ENCODE measurements around the gene HMX1.

HMX1 gene

GRCh38 chr4:8868321-8869001 lies 3.2 kb downstream of the HMX1 start:
- DNase-seq (ENCODE audit: low spot score): no peak

DNA sequence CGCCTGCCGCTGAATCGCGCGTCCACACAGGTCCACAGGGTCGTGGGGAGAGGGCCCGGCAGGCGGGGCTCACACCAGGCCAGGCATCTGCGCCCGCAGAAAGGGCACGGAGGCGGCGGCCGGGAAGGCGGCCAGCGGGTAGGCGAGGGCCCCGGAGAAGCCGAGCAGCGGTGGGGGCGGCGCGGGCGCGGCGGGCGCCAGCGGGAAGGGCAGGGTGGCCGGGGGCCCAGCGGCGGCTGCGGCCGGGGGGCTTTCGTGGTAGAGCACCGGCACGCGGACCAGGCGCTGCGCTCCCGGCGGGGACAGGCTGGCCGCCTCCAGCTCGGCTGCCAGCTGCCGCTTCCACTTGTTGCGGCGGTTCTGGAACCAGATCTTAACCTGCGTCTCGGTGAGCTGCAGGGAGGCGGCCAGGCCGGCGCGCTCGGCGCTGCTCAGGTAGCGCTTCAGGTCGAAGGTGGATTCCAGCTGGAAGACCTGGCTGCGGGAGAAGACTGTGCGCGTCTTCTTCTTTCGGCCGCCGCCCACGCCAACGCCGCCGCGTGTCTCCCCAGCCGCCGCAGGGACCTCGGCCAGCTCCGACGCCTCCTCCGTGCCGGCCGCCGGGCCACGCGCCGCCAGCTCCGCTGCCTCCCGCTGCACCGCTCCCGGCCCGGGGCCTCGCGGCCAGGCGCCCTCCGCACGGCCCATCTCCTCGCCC lies 3.9 kb downstream of the HMX1 start:
- DNase-seq (ENCODE audit: low spot score): no peak

DNA sequence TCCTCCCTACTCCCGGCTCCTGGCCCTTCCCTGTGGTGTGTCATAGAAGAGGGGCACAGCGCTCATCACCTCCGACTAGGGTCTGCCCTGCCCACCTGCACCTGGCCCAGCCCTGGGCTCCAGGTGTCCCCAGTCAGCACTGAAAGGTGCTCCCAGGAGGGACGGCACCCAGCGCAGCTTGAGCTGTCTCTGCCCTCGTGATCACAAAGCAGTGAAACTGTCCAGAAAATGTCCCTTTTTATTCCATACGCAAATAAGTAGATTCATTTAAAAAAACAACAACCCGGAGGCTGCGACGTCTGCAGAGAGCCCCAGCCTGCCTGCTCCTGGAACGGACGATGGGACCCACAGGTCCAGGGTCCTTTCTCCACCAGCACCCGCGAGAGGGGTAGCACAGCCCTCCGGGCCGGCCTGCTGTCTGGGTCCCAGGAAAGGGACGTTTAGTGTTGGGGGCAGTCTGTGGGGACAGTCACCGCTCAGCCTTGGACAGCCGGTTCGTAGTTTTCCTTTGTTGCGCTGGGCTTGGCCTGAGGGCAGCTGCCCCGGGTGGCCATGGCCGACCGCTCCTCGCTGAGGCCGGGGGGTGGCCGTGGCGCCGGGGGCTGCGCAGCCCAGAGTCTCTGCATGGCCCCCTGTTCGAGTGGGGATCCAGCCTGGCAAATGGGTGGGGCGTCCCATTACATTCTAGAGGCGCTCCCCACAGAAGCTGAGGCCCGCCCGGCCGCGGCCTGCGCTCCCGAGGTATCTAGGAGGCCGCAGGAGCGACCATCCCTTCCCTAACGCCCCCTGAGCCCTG lies 4.6 kb downstream of the HMX1 start:
- DNase-seq (ENCODE audit: low spot score): no peak

- DNase-seq (ENCODE audit: low spot score): no peak
Observed at GRCh38 chr4:8866421-8866820, 5.2 kb downstream of the HMX1 start.

DNA sequence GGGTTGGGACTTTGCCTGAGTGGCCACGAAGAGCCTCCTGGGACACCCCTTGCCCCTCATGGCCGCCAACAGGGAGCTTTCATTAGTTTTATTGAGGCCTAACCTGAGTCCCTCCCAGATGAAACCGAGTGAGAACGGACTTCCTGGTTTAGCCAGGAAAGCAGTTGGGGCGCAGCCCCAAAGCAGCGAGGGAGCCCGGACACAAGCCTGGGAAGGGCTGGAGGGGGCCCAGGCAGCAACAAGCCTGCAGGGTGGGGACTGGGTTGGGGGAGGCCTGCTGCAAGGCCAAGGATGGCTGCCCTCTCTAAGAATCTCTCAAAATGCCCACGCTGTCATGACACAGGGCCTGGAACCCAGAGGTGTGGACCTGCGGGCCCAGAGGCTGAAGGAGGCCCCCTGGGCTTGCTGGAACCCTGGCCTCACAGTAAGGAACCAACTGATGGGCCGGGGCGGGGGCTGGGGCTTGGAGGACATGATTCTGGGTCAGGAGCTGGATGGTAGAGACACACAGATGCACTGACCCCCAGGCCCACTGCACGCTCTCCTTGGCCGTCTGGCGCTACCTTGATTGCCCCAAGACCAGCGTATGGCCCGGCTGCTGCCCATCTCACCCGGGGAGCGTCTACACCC lies 5.8 kb downstream of the HMX1 start:
- DNase-seq (ENCODE audit: low spot score): no peak

DNA sequence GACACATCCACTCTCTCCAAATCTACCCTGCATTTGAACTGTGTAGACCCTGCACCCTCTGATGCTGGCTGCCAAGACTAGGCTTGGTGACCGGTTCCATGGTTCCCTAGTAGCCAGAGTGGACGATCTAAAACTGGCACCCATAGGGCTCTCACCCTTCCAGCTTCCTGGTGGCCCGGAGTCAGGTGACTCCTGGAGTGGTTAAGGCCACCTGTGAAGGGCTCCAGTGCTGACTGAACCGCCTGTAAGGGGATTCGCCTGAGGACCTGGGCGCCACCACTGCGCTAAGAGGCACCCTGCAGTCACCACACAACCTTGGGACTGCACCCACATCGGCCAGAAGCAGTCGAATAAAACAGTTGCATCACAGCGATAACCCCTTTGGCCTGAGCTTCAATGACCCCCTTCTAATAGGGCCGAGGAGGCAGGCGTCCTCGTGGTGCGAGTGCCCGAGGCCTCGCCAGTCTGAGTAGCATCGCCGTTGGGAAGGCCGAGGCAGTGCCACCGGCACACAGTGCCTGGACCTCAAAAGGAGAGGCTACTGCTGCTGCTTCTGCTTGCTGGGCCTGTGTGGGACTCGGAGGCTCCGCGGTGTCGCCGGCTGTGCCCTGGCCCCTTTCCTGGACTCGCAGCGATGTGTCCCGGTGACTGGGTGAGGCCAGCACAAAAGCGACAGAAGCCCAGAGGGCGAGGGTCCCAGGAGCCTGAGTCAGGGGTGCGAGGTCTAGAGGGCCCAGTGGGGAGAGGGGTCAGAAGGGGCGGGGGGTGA lies 6.5 kb downstream of the HMX1 start:
- no peak for DNase-seq (ENCODE audit: low spot score)

DNA sequence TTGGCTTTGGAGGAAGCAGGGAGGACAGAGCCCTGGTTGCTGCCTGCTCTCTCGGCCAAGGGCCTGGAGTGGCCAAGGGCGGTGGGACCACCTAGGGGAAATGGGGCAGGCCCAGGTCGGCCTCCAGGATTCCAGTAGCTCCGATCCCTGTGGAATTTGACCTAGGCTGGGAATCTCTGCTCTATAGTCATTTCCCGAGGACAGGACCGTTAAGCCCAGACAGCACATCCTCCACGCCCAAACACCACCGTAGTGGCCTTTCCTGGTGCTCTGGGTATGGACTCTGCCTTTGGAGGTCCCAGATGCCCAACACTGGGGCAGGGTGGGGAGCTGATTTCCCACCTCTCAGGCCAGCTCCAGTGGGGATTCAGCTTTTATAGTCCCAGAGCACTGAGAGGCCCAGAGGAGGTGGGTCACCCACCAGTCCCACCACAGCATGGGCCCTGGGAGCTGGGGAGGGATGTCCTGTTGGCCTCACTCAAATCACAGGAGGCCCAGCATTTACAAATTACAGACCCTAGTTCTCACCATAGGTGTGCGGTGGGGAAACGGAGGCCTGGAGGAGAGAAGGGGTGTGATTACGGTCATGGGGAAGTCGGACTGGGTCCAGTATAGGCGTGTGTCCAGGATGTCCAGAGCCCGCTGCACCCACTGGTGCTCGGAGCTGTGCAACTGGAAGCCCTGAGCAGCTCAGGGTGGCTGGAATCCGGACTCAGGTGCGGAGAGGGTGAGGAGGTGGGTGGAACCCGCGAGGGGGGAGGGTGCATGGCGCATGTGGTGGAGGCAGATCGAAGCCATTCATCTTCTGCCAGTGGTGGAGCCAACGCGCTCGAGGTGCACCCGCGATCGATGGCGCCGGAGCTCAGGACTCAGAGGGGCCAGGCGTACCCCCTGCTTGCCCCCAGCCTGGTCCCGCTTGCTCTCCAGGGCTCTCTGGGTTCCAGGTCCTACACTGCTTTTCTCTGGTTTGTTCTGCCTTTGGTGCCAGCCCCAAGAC lies 7.7 kb downstream of the HMX1 start:
- no peak for DNase-seq (ENCODE audit: low spot score)

- no peak for DNase-seq (ENCODE audit: low spot score)
Observed at GRCh38 chr4:8862800-8863685, 8.6 kb downstream of the HMX1 start.

GRCh38 chr4:8862334-8862733 lies 9.3 kb downstream of the HMX1 start:
- no peak for DNase-seq (ENCODE audit: low spot score)

DNA sequence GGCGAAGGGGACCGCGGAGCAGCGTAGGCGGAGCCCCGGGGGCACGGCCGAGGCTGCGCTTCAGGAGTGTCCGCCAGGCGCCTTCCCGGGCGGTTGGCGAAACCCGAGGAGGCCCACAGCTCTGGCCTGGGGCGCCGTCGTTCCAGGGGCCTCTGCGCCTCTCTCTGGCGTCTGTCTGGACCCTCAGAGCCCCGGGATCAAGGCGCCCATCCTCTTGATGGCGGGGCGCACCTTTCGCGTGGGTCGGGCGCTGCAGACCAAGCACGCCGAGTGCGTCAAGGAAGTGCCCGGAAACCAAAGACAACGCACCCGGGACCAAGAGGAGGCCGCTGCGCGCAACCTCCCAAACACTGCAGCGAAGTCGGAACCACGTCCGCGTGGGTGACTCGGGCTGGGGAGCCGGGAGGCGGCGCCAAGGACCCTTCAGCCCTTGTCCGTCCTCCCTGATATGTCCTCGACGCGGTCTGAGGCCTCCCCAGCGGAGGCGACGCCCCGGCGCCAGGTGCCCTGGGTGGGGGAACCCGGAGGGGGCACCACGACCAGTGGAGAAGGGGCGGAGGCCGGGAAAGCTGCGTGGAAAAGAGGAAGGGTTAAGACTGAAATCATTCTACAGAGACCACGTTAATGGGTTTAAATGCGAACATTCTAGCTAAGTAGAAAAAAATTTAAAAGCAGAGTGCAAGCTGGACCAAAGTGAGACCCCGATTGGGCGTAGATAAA lies 9.9 kb downstream of the HMX1 start:
- no peak for DNase-seq (ENCODE audit: low spot score)

- DNase-seq (ENCODE audit: low spot score): no peak
Observed at GRCh38 chr4:8860892-8861575, 10.6 kb downstream of the HMX1 start.

DNA sequence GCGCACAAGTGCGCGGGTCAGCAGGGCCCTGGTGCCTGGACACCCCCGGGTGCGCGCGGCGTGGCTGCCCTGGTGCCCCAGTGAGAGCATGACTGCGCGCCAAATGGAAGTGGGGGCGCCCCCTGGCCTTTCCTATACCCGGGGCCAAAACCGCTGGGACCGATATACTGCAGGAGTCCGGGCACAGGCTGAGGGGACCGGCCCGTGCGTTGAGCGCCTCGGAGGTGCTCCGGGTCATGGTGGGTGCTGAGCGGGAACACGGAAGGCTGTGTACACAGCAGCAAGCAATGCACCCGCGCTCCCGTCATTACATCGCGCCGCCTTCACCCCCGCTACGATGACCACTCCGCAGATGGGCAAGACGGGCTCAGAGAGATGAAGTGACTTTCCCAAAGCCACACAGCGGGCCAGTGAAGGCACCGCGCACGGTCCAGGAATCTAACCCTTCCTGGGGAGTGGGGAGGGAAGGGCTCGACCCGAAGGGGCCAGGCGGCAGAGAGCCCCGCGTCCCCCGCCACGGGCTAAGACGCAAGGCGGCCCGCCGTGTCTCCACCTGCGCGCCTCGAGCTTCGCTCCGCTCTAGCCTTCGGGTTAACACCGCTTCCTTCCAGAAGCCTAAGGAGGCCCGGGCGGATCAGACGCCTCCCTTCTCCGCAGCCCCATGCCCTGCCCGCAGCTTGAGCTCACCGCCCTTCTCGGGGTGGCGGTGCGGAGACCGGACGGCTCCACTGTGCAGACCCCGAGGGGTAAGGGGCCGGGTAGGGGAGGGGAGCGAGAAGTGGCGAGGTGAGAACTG lies 11.3 kb downstream of the HMX1 start:
- DNase-seq (ENCODE audit: low spot score): no peak

DNA sequence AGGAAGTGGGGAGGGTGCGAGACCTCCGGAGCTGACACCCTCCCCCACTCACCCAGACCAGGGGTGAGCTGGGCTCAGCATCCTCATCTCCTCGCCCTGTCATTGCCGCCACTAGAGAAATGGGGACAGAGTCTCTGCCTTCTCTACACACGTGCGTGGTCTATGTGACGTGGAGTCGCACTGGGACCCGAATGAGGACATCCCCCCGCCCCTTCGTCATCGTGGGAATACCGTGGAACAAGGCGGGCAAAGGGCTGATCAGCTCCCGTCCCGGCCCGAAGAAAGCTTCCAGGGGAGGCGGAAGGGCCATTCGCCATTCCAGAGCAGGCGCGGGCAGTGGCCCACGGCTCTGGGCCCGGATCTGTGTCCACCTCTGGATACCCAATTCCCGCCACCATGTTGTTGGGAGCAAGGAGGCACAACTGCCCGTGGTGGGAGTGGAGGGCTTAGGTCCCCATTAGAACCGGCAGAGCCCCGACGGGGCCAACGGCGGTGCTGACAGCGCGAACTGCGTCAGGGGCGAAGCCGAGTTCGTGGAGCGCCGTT lies 12.0 kb downstream of the HMX1 start:
- no peak for DNase-seq (ENCODE audit: low spot score)

DNA sequence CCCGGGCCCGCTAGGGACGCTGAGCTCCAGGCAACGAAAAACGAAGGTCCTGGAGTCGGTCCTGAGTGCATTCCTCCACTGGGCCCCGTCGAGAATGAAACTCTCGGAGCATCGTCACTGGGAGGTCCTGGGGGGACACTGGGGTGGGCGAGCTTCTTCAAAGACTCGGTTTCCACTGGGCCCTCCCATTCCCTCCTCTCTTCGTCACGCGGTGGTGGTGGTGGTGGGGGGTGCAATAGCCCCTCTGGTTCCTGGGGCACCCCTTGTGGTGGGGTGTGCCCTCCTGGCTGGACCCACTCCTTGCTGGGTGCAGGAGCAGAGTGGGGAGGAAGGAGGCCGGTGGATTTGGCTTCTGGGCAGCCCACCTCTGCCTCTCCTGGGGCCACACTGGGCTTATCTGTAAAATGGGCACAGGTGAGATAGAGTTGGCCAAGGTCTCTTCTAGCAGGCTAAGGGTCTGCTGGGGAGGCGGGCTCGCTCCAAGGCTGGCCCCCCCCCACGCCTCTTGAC lies 12.9 kb downstream of the HMX1 start:
- DNase-seq (ENCODE audit: low spot score): no peak

- DNase-seq (ENCODE audit: low spot score): no peak
Observed at GRCh38 chr4:8857766-8858700, 13.6 kb downstream of the HMX1 start.

All from Ammon's horn (tissue), 1 donor.